Panc1 (cell line): ENCODE results near the gene ZFAND2A.

Source experiments
- POLR2AphosphoS5 ChIP-seq: IDR thresholded peaks from 2 replicates; pipeline ENCODE4 v1.6.1; 2012; ENCODE audit warnings: mild to moderate bottlenecking, low read depth, low read length, moderate library complexity
- TF ChIP-seq, protein P1 (sequence below): fragments of 450-650 bp; IDR thresholded peaks from 2 replicates; pipeline ENCODE4 v1.5.1; 2017; ENCODE audit warnings: mild to moderate bottlenecking

DNA sequence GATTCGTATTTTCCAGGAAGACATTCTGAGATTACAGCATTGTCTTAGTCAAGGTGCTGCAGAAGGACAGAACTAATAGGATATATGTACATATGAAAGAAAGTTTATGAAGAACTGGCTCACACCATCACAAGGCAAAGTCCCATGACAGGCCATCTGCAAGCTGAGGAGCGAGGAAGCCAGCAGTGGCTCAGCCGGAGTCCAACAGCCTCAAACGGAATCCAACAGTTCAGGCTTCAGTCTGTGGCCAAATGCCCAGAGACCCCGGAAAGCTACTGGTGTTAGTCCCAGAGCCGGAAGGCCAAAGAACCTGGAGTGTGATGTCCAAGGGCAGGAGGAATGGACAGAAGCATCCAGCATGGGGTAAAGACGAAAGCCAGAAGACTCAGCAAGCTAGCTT lies 4.4 kb upstream of the ZFAND2A start:
- TF ChIP-seq, protein P1, sequence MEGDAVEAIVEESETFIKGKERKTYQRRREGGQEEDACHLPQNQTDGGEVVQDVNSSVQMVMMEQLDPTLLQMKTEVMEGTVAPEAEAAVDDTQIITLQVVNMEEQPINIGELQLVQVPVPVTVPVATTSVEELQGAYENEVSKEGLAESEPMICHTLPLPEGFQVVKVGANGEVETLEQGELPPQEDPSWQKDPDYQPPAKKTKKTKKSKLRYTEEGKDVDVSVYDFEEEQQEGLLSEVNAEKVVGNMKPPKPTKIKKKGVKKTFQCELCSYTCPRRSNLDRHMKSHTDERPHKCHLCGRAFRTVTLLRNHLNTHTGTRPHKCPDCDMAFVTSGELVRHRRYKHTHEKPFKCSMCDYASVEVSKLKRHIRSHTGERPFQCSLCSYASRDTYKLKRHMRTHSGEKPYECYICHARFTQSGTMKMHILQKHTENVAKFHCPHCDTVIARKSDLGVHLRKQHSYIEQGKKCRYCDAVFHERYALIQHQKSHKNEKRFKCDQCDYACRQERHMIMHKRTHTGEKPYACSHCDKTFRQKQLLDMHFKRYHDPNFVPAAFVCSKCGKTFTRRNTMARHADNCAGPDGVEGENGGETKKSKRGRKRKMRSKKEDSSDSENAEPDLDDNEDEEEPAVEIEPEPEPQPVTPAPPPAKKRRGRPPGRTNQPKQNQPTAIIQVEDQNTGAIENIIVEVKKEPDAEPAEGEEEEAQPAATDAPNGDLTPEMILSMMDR, result no peak
- TF ChIP-seq POLR2AphosphoS5, result no peak
